Neural crest cell (in vitro differentiated cells): ENCODE results near the gene HNF1A. TPM values are rescaled to one million over a fixed set of nuclear protein-coding genes. Genes with fewer than 3 reads are reported as not detected.

Experiments
- DNase-seq: peaks from one replicate; pipeline ENCODE4 v3.0.0; 2021; ENCODE audit warnings: low read depth, mixed read lengths, low spot score
- H3K27ac Mint-ChIP-seq: one replicate; pipeline ENCODE4 v1.8.0; 2021; ENCODE audit warnings: mild to moderate bottlenecking, mixed read lengths; ENCODE audit not compliant: unreplicated experiment
- H3K27me3 Mint-ChIP-seq: 2 replicates; pipeline ENCODE4 v1.8.0; 2021; ENCODE audit warnings: low read depth, mild to moderate bottlenecking, mixed read lengths
- H3K36me3 Mint-ChIP-seq: 2 replicates; pipeline ENCODE4 v1.8.0; 2021; ENCODE audit warnings: low read depth, mild to moderate bottlenecking, mixed read lengths
- H3K4me1 Mint-ChIP-seq: 2 replicates; pipeline ENCODE4 v1.8.0; 2021; ENCODE audit warnings: mixed read lengths
- H3K4me3 Mint-ChIP-seq: one replicate; pipeline ENCODE4 v1.8.0; 2021; ENCODE audit warnings: mild to moderate bottlenecking, mixed read lengths
- H3K9me3 Mint-ChIP-seq: 2 replicates; pipeline ENCODE4 v1.8.0; 2021; ENCODE audit warnings: mixed read lengths
- CTCF ChIP-seq: fragments of 200-600 bp; sonication (generic); conservative IDR thresholded peaks from 2 replicates; pipeline ENCODE4 v1.5.0; 2021; ENCODE audit warnings: antibody characterized with exemption, mild to moderate bottlenecking
- total RNA-seq: library from RNA; stranded (reverse); gene quantifications from 2 replicates; pipeline ENCODE4 v1.2.1, GENCODE V29; 2021

The HNF1A gene
- total RNA-seq, 1 donor from 2014 or later, result not detected

GRCh38 chr12:120991965-120992364, 13.6 kb downstream of the HNF1A start:
- peaks cover 16% of the 10 kb centered on the region for H3K9me3 Mint-ChIP-seq
- H3K27ac Mint-ChIP-seq, result no peak overlapping the region
- TF ChIP-seq CTCF, result no peak
- H3K4me3 Mint-ChIP-seq, result no peak overlapping the region
- H3K4me1 Mint-ChIP-seq, result no peaks in the 10 kb centered on the region
- peaks cover 9% of the 10 kb centered on the region for H3K27me3 Mint-ChIP-seq
- DNase-seq, result no peak
- no peaks in the 10 kb centered on the region for H3K36me3 Mint-ChIP-seq

GRCh38 chr12:120992989-120993388, 14.6 kb downstream of the HNF1A start:
- Mint-ChIP-seq H3K27ac (no peak overlapping the region), H3K4me3 (no peak overlapping the region), H3K4me1 (no peaks in the 10 kb centered on the region), H3K9me3 (peaks cover 16% of the 10 kb centered on the region), H3K36me3 (no peaks in the 10 kb centered on the region), H3K27me3 (peaks cover 9% of the 10 kb centered on the region)
- no peak for DNase-seq
- TF ChIP-seq CTCF, result no peak

- Mint-ChIP-seq H3K9me3 (peaks cover 12% of the 10 kb centered on the region), H3K27ac (no peak overlapping the region), H3K27me3 (peaks cover 9% of the 10 kb centered on the region), H3K4me3 (no peak overlapping the region), H3K36me3 (no peaks in the 10 kb centered on the region), H3K4me1 (no peaks in the 10 kb centered on the region)
- TF ChIP-seq CTCF, result no peak
- DNase-seq, result no peak
Measured at GRCh38 chr12:120993496-120993895, 15.2 kb downstream of the HNF1A start.

- no peaks in the 10 kb centered on the region for H3K36me3 Mint-ChIP-seq
- H3K27me3 Mint-ChIP-seq, result peaks cover 9% of the 10 kb centered on the region
- DNase-seq, result no peak
- TF ChIP-seq CTCF, result no peak
- H3K4me3 Mint-ChIP-seq, result no peak overlapping the region
- H3K27ac Mint-ChIP-seq, result no peak overlapping the region
- no peaks in the 10 kb centered on the region for H3K4me1 Mint-ChIP-seq
- peaks cover 12% of the 10 kb centered on the region for H3K9me3 Mint-ChIP-seq
Measured at GRCh38 chr12:120994059-120994458, 15.7 kb downstream of the HNF1A start.

- no peaks in the 10 kb centered on the region for H3K4me1 Mint-ChIP-seq
- H3K4me3 Mint-ChIP-seq, result no peak overlapping the region
- no peak for TF ChIP-seq CTCF
- H3K27me3 Mint-ChIP-seq, result peaks cover 9% of the 10 kb centered on the region
- H3K9me3 Mint-ChIP-seq, result peaks cover 12% of the 10 kb centered on the region
- no peak overlapping the region for H3K27ac Mint-ChIP-seq
- no peaks in the 10 kb centered on the region for H3K36me3 Mint-ChIP-seq
- DNase-seq, result no peak
Measured at GRCh38 chr12:120994589-120995337, 16.4 kb downstream of the HNF1A start.
